H1 (cell line): ENCODE data around the gene QSOX2. TPM values are rescaled to one million over a fixed set of nuclear protein-coding genes. Genes with fewer than 3 reads are reported as not detected.

ENCODE experiments used
- CTCF ChIA-PET: fragments of 300-600 bp; sonication (Branson Sonifier 250); formaldehyde crosslinking; loops from one replicate; lab custom pipeline; 2021; ENCODE audit not compliant: partially characterized antibody; lab: Charles Lee
- POLR2A ChIA-PET: fragments of 300-600 bp; sonication (Branson Sonifier 250); formaldehyde crosslinking; loops from one replicate; lab custom pipeline; 2021; ENCODE audit warnings: inconsistent platforms; ENCODE audit not compliant: partially characterized antibody; lab: Charles Lee
- DNase-seq, 2 experiments: peaks; one replicate each; pipeline versions ENCODE4 v3.0.0 to v3.0.0-alpha.2; 2010 to 2022; ENCODE audit warnings: low spot score in 2 of 2, low read depth in 1 of 2, mixed read lengths in 1 of 2
- FAIRE-seq: peaks from 2 replicates; lab custom pipeline; 2011; peaks lifted over from hg19 to GRCh38; lab: Jason Lieb, UNC
- H2AFZ ChIP-seq: 2 replicates; pipeline ENCODE4 v1.8.1; 2012; ENCODE audit warnings: low read length, inconsistent platforms
- H2AK5ac ChIP-seq: 2 replicates; pipeline ENCODE4 v1.6.1; 2013; ENCODE audit warnings: low read depth, low read length
- H2BK120ac ChIP-seq: replicated peaks from 2 replicates; pipeline ENCODE3; 2013; ENCODE audit warnings: low read depth, low read length, inconsistent platforms
- H2BK12ac ChIP-seq: 2 replicates; pipeline ENCODE4 v1.6.1; 2013; ENCODE audit warnings: low read depth, low read length
- H2BK15ac ChIP-seq: 2 replicates; pipeline ENCODE4 v1.6.1; 2013; ENCODE audit warnings: low read length
- H2BK20ac ChIP-seq: 2 replicates; pipeline ENCODE4 v1.6.1; 2013; ENCODE audit warnings: low read length
- H2BK5ac ChIP-seq: 2 replicates; pipeline ENCODE4 v1.6.1; 2013; ENCODE audit warnings: low read depth, low read length
- H3K14ac ChIP-seq: 2 replicates; pipeline ENCODE4 v1.6.1; 2013; ENCODE audit warnings: inconsistent platforms; ENCODE audit not compliant: insufficient read length
- H3K18ac ChIP-seq: 2 replicates; pipeline ENCODE4 v1.6.1; 2013; ENCODE audit warnings: low read length; ENCODE audit errors: extremely low read depth
- H3K23ac ChIP-seq: 2 replicates; pipeline ENCODE4 v1.6.1; 2013; ENCODE audit warnings: inconsistent platforms; ENCODE audit not compliant: insufficient read length
- H3K23me2 ChIP-seq: 2 replicates; pipeline ENCODE4 v1.6.1; 2013; ENCODE audit warnings: low read depth, low read length
- H3K27ac ChIP-seq: 2 replicates; pipeline ENCODE4 v1.6.1; 2011; ENCODE audit warnings: low read depth, low read length, inconsistent platforms
- H3K27me3 ChIP-seq, 4 experiments: replicated peaks in 1 of 4; 1 replicate in 1 of 4; 2 replicates in 3 of 4; pipeline versions ENCODE4 v1.6.1 to v1.8.1; 2011 to 2013; ENCODE audit warnings: low read length in 3 of 4, mild to moderate bottlenecking in 3 of 4, inconsistent platforms in 2 of 4, mixed read lengths in 2 of 4, moderate library complexity in 1 of 4; ENCODE audit not compliant: control insufficient read depth in 3 of 4, insufficient read depth in 3 of 4; ENCODE audit errors: extremely low read depth in 1 of 4
- H3K36me3 ChIP-seq, 4 experiments: 2 replicates each; pipeline versions ENCODE4 v1.6.1 to v1.8.1; 2011 to 2013; ENCODE audit warnings: mild to moderate bottlenecking in 4 of 4, low read length in 3 of 4, moderate library complexity in 2 of 4, control low read depth in 1 of 4, inconsistent platforms in 1 of 4; ENCODE audit not compliant: insufficient read depth in 4 of 4, control insufficient read depth in 2 of 4
- H3K4ac ChIP-seq: replicated peaks from 2 replicates; pipeline ENCODE3; 2013; ENCODE audit warnings: low read length, low read depth, mixed read lengths, inconsistent platforms; ENCODE audit not compliant: insufficient read length
- H3K4me1 ChIP-seq, 4 experiments: replicated peaks in 1 of 4; 1 replicate in 1 of 4; 2 replicates in 3 of 4; pipeline versions ENCODE4 v1.6.1 to v1.8.1; 2011 to 2013; ENCODE audit warnings: low read length in 3 of 4, inconsistent platforms in 2 of 4, mixed read lengths in 1 of 4; ENCODE audit not compliant: insufficient read depth in 4 of 4, control insufficient read depth in 3 of 4
- H3K4me2 ChIP-seq, 2 experiments: 2 replicates each; pipeline versions ENCODE4 v1.6.1 to v1.8.1; 2011 to 2013; ENCODE audit warnings: low read depth in 2 of 2, low read length in 2 of 2, control low read depth in 1 of 2, inconsistent platforms in 1 of 2, mild to moderate bottlenecking in 1 of 2; ENCODE audit not compliant: insufficient read depth in 1 of 2
- H3K4me3 ChIP-seq, 4 experiments: fragments of 200-600, 300-600 bp in 1 of 4; sonication (generic), shearing (Covaris generic), sonication (Bioruptor Twin) in 1 of 4; 2 replicates each; pipeline versions ENCODE4 v1.5.1 to v1.8.1; 2011 to 2016; ENCODE audit warnings: low read length in 4 of 4, low read depth in 3 of 4, control low read depth in 2 of 4, inconsistent platforms in 2 of 4, mild to moderate bottlenecking in 2 of 4, mixed read lengths in 1 of 4, moderate library complexity in 1 of 4; ENCODE audit not compliant: insufficient read depth in 2 of 4; ENCODE audit errors: extremely low read depth in 1 of 4
- H3K56ac ChIP-seq: replicated peaks from 2 replicates; pipeline ENCODE3; 2013; ENCODE audit warnings: low read depth, mild to moderate bottlenecking, mixed read lengths, low read length, inconsistent platforms; ENCODE audit not compliant: insufficient read length
- H3K79me1 ChIP-seq: 2 replicates; pipeline ENCODE4 v1.6.1; 2013; ENCODE audit warnings: low read depth, low read length, control low read depth
- H3K79me2 ChIP-seq, 2 experiments: 2 replicates each; pipeline versions ENCODE4 v1.6.1 to v1.8.1; 2012 to 2013; ENCODE audit warnings: low read length in 2 of 2, mild to moderate bottlenecking in 2 of 2, inconsistent platforms in 1 of 2; ENCODE audit not compliant: insufficient read depth in 2 of 2, control insufficient read depth in 1 of 2
- H3K9ac ChIP-seq, 4 experiments: replicated peaks in 1 of 4; 1 replicate in 1 of 4; 2 replicates in 3 of 4; pipeline versions ENCODE4 v1.6.1 to v1.8.1; 2011 to 2013; ENCODE audit warnings: low read depth in 3 of 4, low read length in 3 of 4, control low read depth in 2 of 4, mild to moderate bottlenecking in 2 of 4, moderate library complexity in 2 of 4, inconsistent platforms in 1 of 4; ENCODE audit errors: extremely low read depth in 1 of 4
- H3K9me3 ChIP-seq, 2 experiments: 2 replicates each; pipeline versions ENCODE4 v1.6.1 to v1.8.1; 2012 to 2013; ENCODE audit warnings: mild to moderate bottlenecking in 2 of 2, moderate library complexity in 2 of 2, control low read depth in 1 of 2, inconsistent platforms in 1 of 2, low read depth in 1 of 2, low read length in 1 of 2, mixed read lengths in 1 of 2; ENCODE audit not compliant: insufficient read depth in 2 of 2
- H4K20me1 ChIP-seq, 2 experiments: replicated peaks in 1 of 2; 2 replicates each; pipeline versions ENCODE3 to v1.8.1; 2011 to 2013; ENCODE audit warnings: inconsistent platforms in 2 of 2, low read length in 2 of 2, mild to moderate bottlenecking in 1 of 2; ENCODE audit not compliant: insufficient read depth in 2 of 2, control insufficient read depth in 1 of 2
- H4K5ac ChIP-seq: 2 replicates; pipeline ENCODE4 v1.6.1; 2013; ENCODE audit warnings: low read length, low read depth, mixed read lengths, inconsistent platforms; ENCODE audit not compliant: insufficient read length
- H4K8ac ChIP-seq: 2 replicates; pipeline ENCODE4 v1.8.0; 2013; ENCODE audit warnings: mild to moderate bottlenecking, moderate library complexity, low read length, inconsistent platforms; ENCODE audit not compliant: insufficient read depth; ENCODE audit errors: extremely low read depth
- H4K91ac ChIP-seq: replicated peaks from 2 replicates; pipeline ENCODE3; 2013; ENCODE audit warnings: low read length, mixed read lengths, inconsistent platforms; ENCODE audit not compliant: insufficient read length
- ATF3 ChIP-seq: IDR thresholded peaks from 2 replicates; pipeline ENCODE4 v1.6.1; 2011; ENCODE audit warnings: low read depth, mild to moderate bottlenecking, low read length; ENCODE audit not compliant: insufficient read depth
- CTCF ChIP-seq, 3 experiments: IDR thresholded peaks; 1 replicate in 2 of 3; 2 replicates in 1 of 3; pipeline versions ENCODE4 v1.5.1 to v1.6.1; 2011; ENCODE audit warnings: low read length in 3 of 3, mild to moderate bottlenecking in 3 of 3, inconsistent platforms in 2 of 3, low read depth in 1 of 3, moderate library complexity in 1 of 3; ENCODE audit not compliant: insufficient read depth in 1 of 3; ENCODE audit errors: control extremely low read depth in 1 of 3
- GABPA ChIP-seq: IDR thresholded peaks from 2 replicates; pipeline ENCODE4 v1.6.1; 2011; ENCODE audit warnings: mild to moderate bottlenecking, low read length, moderate library complexity, borderline replicate concordance; ENCODE audit not compliant: insufficient read depth
- POU5F1 ChIP-seq: IDR thresholded peaks from 2 replicates; pipeline ENCODE4 v1.6.1; 2011; ENCODE audit warnings: low read depth, mild to moderate bottlenecking, low read length, moderate library complexity
- RNF2 ChIP-seq: fragments of 200-900, 300-1000 bp; sonication (generic); IDR thresholded peaks from 2 replicates; pipeline ENCODE4 v1.7.1; 2016; ENCODE audit warnings: borderline replicate concordance, low read depth, mild to moderate bottlenecking, antibody characterized with exemption, low read length; ENCODE audit not compliant: poor library complexity, severe bottlenecking; ENCODE audit errors: missing control alignments
- SP2 ChIP-seq: IDR thresholded peaks from 2 replicates; pipeline ENCODE4 v1.6.1; 2012; ENCODE audit warnings: mild to moderate bottlenecking, low read length, inconsistent platforms
- SUZ12 ChIP-seq: fragments of 200-600 bp; sonication (generic); IDR thresholded peaks from 2 replicates; pipeline ENCODE4 v1.6.1; 2012; ENCODE audit warnings: mild to moderate bottlenecking, inconsistent platforms, low read length, moderate library complexity, mixed read lengths
- TCF12 ChIP-seq: IDR thresholded peaks from 2 replicates; pipeline ENCODE4 v1.6.1; 2011; ENCODE audit warnings: low read depth, mild to moderate bottlenecking, low read length
- YY1 ChIP-seq: IDR thresholded peaks from 2 replicates; pipeline ENCODE4 v1.6.1; 2011; ENCODE audit warnings: low read depth, mild to moderate bottlenecking, low read length
- WGBS, 2 experiments: shearing (Covaris generic) in 1 of 2; methylation state at CpG; one replicate each; pipeline versions ENCODE4 v1.1.6 to v1.1.7; 2013 to 2015; ENCODE audit warnings: low lambda C conversion rate in 2 of 2, mixed read lengths in 2 of 2, inconsistent platforms in 1 of 2, low coverage in 1 of 2, missing lambda C conversion rate in 1 of 2; ENCODE audit not compliant: insufficient replicate concordance in 2 of 2, insufficient coverage in 1 of 2, insufficient read length in 1 of 2; ENCODE audit errors: extremely low coverage in 1 of 2, missing lambda C conversion rate in 1 of 2; 5-methylcytosine and 5-hydroxymethylcytosine counted together
- polyA plus RNA-seq, 7 experiments: library from polyadenylated mRNA; depleted of rRNA in 3 of 7; stranded (reverse) in 5 of 7; unstranded in 2 of 7; fragments of >200 nt in 5 of 7; fragments of 200-250 nt in 2 of 7; gene quantifications; 1 replicate in 5 of 7; 2 replicates in 1 of 7; 4 replicates in 1 of 7; pipeline versions ENCODE4 v1.2.1 to v1.2.3, GENCODE V29; 2011 to 2013; ENCODE audit warnings: missing spikeins in 2 of 7, mixed read lengths in 2 of 7
- total RNA-seq: library from RNA; stranded (reverse); fragmentation: NEBNext Ultra II Directional; extraction: Animal tissue kit (Norgen Biotek cat#: 25700); gene quantifications from 2 replicates; pipeline ENCODE4 v1.2.1, GENCODE V29; 2021

QSOX2 gene
- total and polyA plus RNA-seq, 2 of the 8 experiments (the other 6 are each of a cell fraction or from before 2014, with no cell fraction given): 18.0 to 28.6 TPM

- Histone ChIP-seq H4K20me1 (no peaks in the 10 kb centered on the region), H3K79me1 (no peaks in the 10 kb centered on the region), H2BK5ac (no peak overlapping the region), H3K23me2 (no peaks in the 10 kb centered on the region), H3K18ac (no peak overlapping the region), H3K36me3 (no peaks in the 10 kb centered on the region), H4K91ac (no peak overlapping the region), H3K4me2 (no peak overlapping the region), H3K9ac (no peak overlapping the region; a peak in 1 of 7 replicates), H2BK15ac (0 out of 2 replicates have a peak overlapping the region, but pooled peaks have one; percentile 21), H3K4me1 (peaks cover 0 to 9% (median 4%) of the 10 kb centered on the region in 4 experiments; a peak in 2 of 7 replicates), H3K9me3 (no peaks in the 10 kb centered on the region), H2AFZ (no peak overlapping the region), H3K27me3 (no peaks in the 10 kb centered on the region), H3K27ac (no peak overlapping the region), H4K8ac (peak overlapping the region; percentile 1; the same call in 1 of the 2 replicates), H3K4ac (no peak overlapping the region), H2BK12ac (peak overlapping the region; percentile 60; the same call in 1 of the 2 replicates), H4K5ac (no peak overlapping the region), H3K79me2 (no peaks in the 10 kb centered on the region), H3K4me3 (no peak overlapping the region), H2BK120ac (no peak overlapping the region), H3K14ac (no peak overlapping the region), H3K23ac (no peak overlapping the region), H3K56ac (no peak overlapping the region), H2AK5ac (peak overlapping the region; percentile 54; the same call in 1 of the 2 replicates), H2BK20ac (no peak overlapping the region)
- DNase-seq (peak in 1 of 2 experiments; percentile 40), FAIRE-seq (no peak)
- CTCF ChIA-PET: interaction anchor here (1.2 to 3.4 kb wide), 4 partner anchors 8 to 22 kb away, joined by 4 to 13 read pairs (median 8); no protein-coding TSS in a partner anchor
- POLR2A ChIA-PET: interaction anchor here (0.6 kb wide), 1 partner anchor 708 kb away, joined by 3 read pairs; no protein-coding TSS in a partner anchor
- 89% methylated on average over 10 of the region's 10 CpGs; no CpG with 5 or more reads in 1 of the 2 experiments for WGBS, 2 experiments
- TF ChIP-seq SUZ12 (no peak), ATF3 (no peak), POU5F1 (no peak), CTCF (IDR thresholded peaks at IDR 0.05; ENCODE audit: control extremely low read depth in 1 of 3, insufficient read depth in 1 of 3, low read depth in 1 of 3, low read length in 3 of 3) (no peak), RNF2 (no peak), GABPA (no peak), YY1 (no peak), TCF12 (no peak), SP2 (no peak)
Observed at GRCh38 chr9:136160995-136161610, 84.5 kb downstream of the QSOX2 start.
